HG03066 (cell line): ENCODE data around the gene NPLOC4.
"Not testable (repeated sequence)": the region's sequence is repeated elsewhere in the genome, so short reads cannot be mapped to it uniquely, and the experiment has no call there.

Source experiments
- ATAC-seq: cut with Tn5 transposase; IDR thresholded peaks from one replicate; pipeline ENCODE4 v1.9.1; 2021; ENCODE audit warnings: low read depth; ENCODE audit not compliant: unreplicated experiment

The NPLOC4 gene

GRCh38 chr17:81638683-81639082, 1.8 kb upstream of the NPLOC4 start:
- no peak for ATAC-seq

GRCh38 chr17:81635973-81636504, 873 bp downstream of the NPLOC4 start:
- no peak for ATAC-seq

GRCh38 chr17:81635431-81635830, 1.5 kb downstream of the NPLOC4 start:
- no peak for ATAC-seq

- ATAC-seq, result no peak
Measured at GRCh38 chr17:81631482-81631881, 5.4 kb downstream of the NPLOC4 start.

GRCh38 chr17:81630274-81630673, 6.6 kb downstream of the NPLOC4 start:
- ATAC-seq, result no peak

- no peak for ATAC-seq
Measured at GRCh38 chr17:81621494-81622130, 15.3 kb downstream of the NPLOC4 start.

GRCh38 chr17:81618307-81618706, 18.6 kb downstream of the NPLOC4 start:
- not testable (repeated sequence) for ATAC-seq

GRCh38 chr17:81616877-81617276, 20.0 kb downstream of the NPLOC4 start:
- no peak for ATAC-seq

- ATAC-seq, result no peak
Measured at GRCh38 chr17:81615401-81615930, 21.4 kb downstream of the NPLOC4 start.

- ATAC-seq, result no peak
Measured at GRCh38 chr17:81612172-81612970, 24.5 kb downstream of the NPLOC4 start.

- no peak for ATAC-seq
Measured at GRCh38 chr17:81609541-81610311, 27.2 kb downstream of the NPLOC4 start.

- ATAC-seq, result no peak
Measured at GRCh38 chr17:81608605-81609004, 28.3 kb downstream of the NPLOC4 start.

GRCh38 chr17:81608082-81608481, 28.8 kb downstream of the NPLOC4 start:
- no peak for ATAC-seq

- no peak for ATAC-seq
Measured at GRCh38 chr17:81607431-81607830, 29.5 kb downstream of the NPLOC4 start.

- no peak for ATAC-seq
Measured at GRCh38 chr17:81603846-81604610, 32.9 kb downstream of the NPLOC4 start.

- no peak for ATAC-seq
Measured at GRCh38 chr17:81601525-81602120, 35.3 kb downstream of the NPLOC4 start.

- no peak for ATAC-seq
Measured at GRCh38 chr17:81599719-81600486, 37.0 kb downstream of the NPLOC4 start.

- no peak for ATAC-seq
Measured at GRCh38 chr17:81593105-81593871, 43.6 kb downstream of the NPLOC4 start.
